Right hindlimb (tissue), 1 donor: ENCODE results near the gene DRAXIN.

Experiments used
- DNase-seq: peaks from one replicate; pipeline ENCODE4 v3.0.0-alpha.2; 2018

The DRAXIN gene

DNA sequence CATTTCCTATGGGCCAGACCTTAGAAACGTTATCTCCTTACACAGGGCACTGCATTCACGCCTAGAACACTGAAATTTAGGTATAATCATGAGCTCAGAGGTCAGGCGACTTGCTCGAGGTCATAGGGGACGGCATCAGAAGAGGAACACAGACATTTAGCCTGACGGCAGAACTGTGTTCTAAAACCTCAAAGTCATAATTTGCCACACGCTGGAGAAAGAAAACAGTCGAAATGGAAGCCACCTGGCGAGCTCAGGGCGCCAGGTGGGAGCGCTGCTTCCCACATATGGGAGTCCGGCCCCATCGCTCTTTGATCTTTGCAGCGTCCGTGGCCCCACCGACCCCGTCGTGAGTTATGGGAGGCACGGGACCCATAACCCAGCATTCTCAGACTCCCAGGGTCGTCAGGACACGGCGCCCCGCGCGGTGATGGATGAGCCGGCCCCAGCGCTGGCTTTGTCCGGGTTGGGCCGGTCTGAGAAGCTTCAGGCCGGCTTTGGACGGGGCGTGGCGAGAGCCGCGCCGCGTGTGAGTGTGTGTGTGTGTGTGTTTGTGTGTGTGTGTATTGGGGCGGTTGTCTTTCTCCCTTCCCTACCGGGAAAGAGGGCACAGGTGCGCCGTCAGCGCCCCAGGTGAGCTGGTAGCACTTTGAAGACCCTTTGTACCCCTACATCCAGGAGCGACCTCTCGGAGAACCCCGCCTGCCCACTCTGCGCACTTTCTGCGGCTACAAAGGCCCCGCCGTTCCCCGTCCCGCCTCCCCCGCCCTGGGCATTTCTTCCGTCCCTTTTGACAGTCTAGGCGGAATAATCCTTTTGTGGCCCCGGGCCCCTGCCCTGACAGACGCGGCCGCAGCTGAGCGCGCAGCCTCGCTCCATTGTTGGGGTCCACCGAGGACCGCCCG lies 861 bp upstream of the DRAXIN start:
- peak; percentile 45 for DNase-seq

DNA sequence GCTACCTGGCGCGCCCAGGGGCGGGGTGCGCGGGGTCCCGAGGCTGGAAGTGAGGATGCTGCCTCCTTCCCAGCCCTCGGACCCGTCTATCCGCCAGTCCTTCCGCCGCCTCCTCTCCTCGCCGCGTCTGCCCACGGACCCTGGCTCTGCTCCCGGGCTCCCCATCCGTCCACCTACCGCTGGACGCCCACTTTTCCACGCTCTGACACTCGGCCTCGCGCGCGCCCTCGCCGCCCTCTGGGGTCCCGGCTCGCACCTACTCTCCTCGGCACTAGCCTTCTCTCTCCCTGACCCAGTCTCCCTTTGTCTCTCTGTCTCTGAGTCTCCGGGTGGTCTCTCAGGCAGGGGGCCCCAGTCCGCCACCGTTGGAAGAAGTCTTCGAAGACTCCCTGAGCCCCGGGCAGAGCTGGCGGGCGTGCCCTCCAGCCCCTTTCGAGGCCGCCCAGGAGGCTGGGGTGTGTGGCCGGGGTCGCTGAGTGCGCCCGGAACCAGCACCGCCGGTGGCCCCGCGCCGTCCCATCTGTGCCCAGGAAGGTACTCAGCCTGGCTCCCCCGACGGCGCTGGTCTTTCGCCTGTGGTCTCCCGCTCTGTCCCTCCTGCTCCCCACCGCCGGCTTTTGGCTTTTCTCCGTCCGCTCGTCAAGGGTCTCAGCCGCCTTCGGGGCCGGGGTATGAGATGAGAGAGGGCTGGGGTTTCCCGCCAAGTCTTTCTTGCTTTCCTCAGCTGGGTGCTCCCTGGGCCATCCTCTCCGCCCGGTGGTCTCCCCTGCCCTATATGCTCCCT lies 610 bp downstream of the DRAXIN start:
- no peak for DNase-seq

DNA sequence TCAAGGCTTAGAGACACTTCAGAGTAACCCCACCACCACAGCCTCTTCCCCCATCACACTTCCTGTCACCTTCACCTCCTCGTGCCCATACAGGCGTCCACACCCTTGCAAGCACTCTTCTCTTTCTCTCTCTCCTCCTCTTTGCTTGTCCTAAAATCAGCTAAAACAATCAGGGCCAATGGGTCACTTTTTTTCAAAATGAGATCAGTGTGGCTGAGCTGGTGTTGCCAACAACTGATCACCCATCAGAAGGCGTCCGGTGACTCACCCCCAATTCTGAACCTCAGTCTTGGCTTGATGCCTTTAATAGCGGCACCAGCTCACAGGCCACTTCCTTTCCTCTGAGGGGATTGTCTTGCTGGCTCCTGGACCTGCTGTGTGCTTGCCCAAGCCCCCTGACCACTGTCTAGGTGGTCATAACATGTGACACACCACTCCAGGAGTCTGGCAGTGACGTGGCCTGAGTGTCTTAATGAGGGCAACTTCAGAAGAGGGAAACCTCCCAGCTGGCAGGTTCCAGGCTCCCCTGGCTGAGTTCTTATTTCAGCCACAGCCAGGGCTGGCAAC lies 1.6 kb downstream of the DRAXIN start:
- DNase-seq: no peak

GRCh38 chr1:11693917-11694316 lies 2.4 kb downstream of the DRAXIN start:
- DNase-seq: no peak

DNA sequence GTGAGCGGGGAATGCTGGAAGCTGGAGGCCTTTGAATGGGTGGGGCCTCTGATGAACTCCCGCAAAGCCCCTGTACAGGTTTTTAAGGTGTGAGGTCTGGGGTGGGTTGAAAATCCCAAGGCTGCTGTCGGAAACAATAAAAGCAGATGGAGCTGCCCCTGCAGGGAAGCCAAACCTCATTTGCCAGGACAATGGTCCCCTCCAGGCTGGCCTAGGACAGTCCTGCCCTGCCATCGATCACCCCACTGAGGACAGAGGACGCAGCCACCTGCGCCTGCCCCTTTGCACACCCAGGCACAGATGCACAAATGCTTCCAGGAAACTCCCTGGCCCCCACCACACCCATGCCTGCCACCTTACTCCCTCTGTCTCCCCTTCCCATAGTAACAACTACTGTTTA lies 4.4 kb downstream of the DRAXIN start:
- no peak for DNase-seq

GRCh38 chr1:11697188-11697892 lies 5.8 kb downstream of the DRAXIN start:
- no peak for DNase-seq

- no peak for DNase-seq
Observed at GRCh38 chr1:11697893-11698210, 6.3 kb downstream of the DRAXIN start.

DNA sequence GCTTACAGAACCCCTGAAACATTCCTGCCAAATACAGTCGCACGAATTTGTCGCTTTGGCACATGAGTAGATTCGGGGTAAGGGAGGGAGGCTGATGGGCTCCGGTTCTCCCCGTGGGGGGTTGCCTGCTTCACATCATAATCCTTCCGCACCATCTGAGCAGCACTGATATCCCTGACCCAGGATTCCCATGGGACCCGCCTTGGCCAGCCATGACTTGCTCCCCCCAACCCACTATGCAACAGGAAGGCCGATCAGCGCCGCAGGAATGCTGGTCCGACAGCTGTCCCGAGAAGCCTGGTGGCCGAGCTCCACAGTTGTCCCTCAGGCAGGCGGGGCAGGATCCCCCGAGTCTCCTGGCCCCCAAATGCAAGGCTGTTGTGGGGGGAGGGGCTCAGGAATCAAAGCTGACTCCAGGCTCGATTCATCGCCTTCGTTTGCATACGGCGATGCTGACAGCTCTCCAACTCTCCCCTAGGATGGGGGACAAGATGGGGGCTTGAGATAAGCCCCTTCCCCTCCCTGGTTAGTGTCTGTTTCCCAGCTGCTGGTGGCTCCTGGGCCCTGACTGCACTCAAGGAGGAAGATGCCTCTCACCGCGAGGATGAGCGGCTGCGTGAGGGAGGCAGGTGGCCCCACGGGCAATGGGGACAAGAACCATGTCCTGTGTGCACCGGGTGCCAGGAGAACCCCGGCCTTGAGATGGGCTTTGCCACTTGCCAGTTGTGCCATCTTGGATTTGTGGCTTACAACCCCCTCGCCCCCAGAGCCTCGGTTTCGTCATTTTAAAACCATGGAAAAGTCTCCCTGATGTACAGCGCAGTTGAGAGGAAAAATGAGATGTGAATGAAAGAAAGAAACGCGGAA lies 9.3 kb downstream of the DRAXIN start:
- DNase-seq: peak; percentile 55

- peak; percentile 51 for DNase-seq
Observed at GRCh38 chr1:11701551-11701961, 10.0 kb downstream of the DRAXIN start.

DNA sequence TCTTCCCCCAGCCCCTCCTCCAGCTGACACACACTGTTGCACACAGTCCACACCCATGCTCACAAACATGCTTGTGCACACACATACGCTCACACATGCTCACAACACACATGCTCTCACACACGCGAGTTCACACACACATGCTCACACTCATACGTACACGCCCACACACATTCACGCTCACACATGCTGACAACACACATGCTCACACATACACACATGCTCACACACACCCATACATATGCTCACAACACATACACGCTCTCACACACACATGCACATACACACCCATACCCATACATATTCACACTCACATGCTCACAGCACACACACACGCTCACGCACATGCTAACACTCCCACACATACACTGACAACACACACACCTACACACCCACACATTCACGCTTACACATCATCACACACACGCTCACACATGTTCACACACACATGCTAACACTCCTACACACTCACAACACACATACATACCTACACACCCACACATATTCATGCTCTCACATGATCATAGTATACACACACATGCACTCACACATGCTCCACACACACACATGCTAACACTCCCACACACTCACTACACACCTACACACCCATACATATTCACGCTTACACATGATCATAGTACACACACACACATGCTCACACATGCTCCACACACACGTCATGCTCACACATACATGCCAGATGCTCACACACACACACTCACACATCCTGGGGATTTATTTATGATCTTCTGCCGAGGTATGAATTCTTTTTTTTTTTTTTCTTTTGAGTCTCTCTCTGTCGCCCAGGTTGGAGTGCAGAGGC lies 10.7 kb downstream of the DRAXIN start:
- DNase-seq: no peak

DNA sequence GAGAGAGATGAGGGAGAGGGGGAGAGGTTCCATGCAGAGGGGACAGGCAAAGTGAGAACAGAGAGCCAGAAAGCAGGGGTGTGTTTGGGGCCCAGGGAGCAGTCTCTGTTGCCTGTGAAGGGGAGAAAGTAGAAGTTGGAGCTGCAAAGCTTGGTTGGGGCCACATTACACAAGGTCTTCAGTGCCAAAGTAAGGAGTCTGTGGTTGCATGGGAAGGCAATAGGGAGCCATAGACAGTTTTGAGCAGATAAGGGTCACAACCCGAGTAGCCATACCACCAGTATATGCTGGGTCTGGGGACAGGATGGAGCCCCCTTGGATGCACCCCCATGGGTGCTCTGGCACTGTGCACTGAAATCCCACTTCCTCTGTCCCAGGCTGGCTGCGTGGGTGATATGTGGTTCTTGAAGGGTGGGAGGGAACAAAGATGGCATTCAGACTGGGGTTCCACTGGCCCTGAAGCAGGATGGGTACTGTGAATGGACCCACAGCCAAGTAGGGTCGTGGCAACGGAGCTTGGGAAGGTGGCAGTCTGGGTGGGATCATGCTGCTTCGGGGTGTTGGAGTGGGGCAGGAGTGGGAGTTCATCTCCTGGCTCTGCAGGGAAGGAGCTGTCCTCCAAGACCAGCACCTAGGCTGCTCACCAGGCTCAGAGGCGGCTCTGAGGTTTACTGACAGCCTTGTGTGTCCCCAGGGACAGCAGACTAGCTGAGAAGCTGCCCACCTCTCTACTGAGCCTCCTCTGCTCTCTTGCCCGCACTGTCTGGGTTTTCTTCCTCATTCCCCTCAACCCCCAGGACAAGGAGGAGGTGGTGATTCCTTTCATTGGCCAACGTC lies 12.1 kb downstream of the DRAXIN start:
- no peak for DNase-seq

DNA sequence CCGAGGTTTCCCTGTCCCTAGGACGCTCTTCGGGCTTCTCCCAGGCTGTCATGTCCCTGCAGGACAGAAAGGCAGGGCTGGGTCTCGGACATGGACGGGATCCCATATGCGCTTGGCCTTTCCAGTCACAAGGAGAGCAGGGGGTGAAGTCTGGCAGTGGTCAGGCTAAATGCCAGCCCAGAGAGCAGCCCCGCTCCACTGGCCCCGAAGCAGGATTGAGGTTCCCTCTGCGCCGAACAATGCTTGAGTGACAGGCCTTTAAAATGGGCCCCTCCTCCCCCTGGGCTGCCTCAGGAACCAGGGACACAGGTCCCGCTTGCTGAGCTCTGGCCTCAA lies 12.7 kb downstream of the DRAXIN start:
- DNase-seq: no peak

GRCh38 chr1:11704691-11705475 lies 13.4 kb downstream of the DRAXIN start:
- DNase-seq: no peak

- DNase-seq: no peak
Observed at GRCh38 chr1:11705596-11705995, 14.1 kb downstream of the DRAXIN start.

GRCh38 chr1:11706292-11706691 lies 14.8 kb downstream of the DRAXIN start:
- no peak for DNase-seq

DNA sequence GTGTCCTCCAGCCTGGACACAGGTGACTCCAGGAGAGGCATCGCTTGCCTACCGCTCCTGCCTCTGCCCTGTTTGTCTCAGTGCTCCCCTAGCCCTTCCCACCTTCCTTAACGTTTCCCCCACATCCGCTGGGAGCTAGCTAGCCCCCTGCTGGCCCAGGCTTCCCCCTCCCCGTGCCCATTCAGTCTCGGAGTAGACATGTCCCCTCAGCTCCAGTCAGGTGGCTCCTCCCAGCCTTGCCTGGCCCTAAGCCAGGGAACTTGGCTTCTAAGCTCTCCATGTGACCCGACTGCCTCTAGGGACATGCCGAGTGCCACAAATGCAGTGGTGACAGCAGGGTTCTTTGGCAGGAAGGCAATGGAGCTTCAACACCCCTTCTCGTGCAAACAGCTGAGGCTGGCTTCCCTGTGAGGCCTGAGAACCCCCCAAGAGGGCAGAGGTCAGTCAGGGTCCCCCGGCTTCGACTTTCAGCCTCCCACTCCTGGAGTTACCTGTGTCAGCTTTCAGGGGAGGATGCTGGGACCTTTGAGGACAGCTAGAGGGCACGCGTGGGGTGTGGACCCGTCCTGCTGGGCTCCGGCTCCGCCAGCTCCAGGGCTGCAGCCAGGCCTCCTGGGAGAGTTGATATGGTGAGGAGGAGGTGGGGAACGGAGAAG lies 16.2 kb downstream of the DRAXIN start:
- DNase-seq: peak; percentile 50

DNA sequence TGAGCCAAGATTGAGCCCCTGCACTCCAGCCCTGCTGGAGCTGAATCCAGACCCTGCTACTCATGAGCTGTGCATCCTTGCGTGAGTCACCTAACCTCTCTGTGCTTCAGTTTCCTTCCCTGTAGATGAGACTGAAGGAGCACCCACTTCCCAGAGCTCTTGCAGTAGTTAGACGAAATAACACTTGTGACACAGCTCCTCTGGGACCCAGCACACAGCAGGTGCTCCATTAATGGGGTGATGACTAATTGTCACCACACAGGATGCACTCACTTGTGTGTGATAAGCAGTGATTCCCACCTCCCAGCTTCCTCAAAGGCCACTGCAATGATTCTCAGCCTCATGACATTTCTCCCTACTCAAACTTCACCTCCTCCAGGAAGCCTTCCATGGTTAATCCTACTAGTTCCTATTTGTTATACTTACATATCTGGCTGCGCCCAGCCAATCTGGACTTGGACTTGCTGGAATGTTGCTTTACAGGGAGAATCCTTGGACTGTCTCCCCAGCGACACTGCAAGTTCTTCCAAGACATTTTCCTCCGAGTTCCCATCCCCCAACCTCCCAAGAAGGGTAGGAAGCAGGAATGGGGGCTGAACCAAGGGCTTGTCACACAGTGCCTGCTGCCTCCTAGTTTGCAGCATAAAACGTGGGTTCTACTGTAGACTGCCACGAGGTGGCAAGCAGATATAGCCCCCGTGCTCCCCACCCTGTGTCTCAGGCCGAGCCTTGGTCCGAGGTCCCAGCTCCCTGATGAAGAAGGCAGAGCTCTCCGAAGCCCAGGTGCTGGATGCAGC lies 17.2 kb downstream of the DRAXIN start:
- DNase-seq: no peak

- no peak for DNase-seq
Observed at GRCh38 chr1:11711490-11711889, 20.0 kb downstream of the DRAXIN start.
